ENCODE measurements around the gene DLL3.

The DLL3 gene

DNA sequence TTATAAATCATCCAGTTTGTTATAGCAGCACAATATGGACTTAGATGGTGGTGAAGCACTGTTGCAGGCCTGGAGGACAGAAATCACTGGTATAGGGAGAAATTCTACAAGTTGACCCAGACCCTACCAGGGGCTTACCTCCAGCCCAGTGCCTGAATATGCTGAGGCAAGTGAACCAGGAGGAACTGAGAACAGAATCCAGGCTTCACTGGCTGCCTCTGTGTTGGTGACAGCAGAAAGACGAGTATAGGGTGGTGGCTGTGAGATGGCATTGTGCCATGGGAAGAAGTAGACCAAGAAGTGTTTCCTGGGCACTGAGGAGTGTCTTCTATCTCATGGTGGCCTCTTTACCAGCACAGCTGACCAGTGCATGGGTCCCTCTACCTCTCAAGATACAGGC lies 57.1 kb downstream of the DLL3 start:
- no peak for DNase-seq (ENCODE audit: low spot score)

Data from activated CD4-positive, alpha-beta T cell treated with anti-CD3 and anti-CD28 coated beads, Interleukin-2, Interleukin-4, amounts not matched to agents 100 ng/mL and 50 ng/mL, durations not matched to agents 16 hours and 8 hours (primary cell).